GM21447 (cell line): ENCODE data around the gene MGAT5.
"Not testable (repeated sequence)": the region's sequence is repeated elsewhere in the genome, so short reads cannot be mapped to it uniquely, and the experiment has no call there.

Experiments
- ATAC-seq: cut with Tn5 transposase; IDR thresholded peaks from one replicate; pipeline ENCODE4 v1.9.1; 2021; ENCODE audit not compliant: unreplicated experiment

MGAT5 gene

DNA sequence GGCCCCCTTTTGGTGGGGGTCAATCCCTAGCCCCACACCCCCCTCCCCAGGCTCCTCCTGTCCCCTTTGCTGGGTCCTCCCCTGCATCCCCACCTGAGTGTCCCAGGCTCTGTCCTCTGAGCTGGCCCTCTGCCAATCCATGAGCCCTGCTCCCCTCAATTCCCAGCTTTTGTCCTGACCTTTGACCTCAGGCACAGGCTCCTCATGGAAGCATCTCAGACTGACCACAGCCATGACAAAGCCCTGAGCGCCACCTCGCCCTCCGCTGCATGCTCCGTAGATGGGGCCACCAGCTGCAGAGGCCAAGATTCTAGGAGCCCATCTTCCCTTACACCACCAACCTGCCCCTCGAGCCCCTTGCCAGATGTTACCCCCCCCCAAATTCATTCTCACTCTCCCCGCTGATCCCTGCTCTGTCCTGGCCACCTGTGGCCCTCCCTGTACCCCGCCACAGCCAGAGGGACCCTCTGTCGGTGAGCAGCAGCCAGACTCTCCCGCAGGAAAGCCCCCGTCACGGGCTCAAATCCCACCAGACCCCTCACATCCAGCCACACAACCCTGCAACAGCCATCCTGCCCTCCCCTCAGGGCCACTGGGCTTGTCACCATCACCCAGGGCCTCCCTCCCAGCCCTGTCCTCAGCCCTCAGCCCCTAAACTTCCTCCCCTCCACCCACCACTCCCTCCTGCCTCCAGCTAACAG lies 206.0 kb downstream of the MGAT5 start:
- no peak for ATAC-seq

DNA sequence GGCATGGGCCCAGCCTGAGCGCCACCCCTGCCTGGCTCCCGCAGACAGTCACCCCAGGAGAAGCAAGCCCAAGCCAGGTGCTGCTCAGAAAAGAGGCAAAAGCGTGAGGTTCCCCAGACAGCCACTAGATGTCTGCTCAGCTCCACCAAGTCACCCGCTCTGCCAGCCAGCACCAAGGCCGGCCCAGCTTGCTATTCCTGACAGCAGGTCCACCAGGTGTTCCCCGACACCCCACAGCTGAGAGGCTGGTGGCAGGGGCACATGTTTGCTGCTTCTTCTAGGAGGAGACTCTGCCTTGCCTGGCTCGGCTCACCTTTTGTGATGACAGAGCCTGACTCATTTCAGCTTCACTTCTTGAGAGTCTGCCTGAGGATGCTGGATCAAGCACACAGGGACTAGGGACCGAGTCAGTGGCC lies 206.7 kb downstream of the MGAT5 start:
- peak; percentile 79 for ATAC-seq

DNA sequence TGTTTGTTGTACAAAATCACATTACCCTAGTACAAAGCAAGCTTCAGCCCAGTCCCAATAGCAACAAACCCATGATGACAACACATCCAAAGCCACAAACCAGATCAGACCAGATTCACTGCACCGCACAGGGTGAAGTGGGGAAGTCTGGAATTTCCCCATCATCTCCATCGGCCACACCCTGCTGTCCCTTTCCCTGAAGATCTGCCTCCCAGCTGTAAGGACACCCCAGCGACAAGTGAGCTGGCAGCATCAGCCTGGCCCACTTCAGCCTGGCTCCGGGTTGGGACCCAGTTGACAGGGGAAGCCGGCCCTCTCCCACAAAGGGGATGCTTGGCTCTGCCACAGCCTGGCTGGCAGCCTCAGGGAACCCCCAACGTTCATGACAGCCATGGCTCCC lies 207.6 kb downstream of the MGAT5 start:
- no peak for ATAC-seq

DNA sequence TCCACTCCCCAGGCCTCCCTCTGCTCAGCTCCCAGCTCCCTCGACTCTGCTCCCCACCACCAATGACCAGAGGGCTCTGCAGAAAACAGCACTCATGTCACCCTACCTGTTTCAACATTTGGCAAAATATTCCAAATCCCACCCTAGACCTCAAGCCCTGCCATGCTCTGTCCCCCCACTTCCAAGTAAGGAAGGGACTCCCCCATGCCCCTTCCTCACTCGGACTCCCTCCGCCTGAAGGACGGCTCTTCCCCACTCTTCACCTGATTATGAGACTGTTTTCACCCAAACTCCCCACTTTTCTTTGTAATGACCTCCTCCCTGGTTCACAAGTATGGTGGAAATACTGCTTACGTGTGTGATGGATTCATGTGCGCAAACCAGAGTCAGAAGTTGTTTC lies 208.4 kb downstream of the MGAT5 start:
- no peak for ATAC-seq

DNA sequence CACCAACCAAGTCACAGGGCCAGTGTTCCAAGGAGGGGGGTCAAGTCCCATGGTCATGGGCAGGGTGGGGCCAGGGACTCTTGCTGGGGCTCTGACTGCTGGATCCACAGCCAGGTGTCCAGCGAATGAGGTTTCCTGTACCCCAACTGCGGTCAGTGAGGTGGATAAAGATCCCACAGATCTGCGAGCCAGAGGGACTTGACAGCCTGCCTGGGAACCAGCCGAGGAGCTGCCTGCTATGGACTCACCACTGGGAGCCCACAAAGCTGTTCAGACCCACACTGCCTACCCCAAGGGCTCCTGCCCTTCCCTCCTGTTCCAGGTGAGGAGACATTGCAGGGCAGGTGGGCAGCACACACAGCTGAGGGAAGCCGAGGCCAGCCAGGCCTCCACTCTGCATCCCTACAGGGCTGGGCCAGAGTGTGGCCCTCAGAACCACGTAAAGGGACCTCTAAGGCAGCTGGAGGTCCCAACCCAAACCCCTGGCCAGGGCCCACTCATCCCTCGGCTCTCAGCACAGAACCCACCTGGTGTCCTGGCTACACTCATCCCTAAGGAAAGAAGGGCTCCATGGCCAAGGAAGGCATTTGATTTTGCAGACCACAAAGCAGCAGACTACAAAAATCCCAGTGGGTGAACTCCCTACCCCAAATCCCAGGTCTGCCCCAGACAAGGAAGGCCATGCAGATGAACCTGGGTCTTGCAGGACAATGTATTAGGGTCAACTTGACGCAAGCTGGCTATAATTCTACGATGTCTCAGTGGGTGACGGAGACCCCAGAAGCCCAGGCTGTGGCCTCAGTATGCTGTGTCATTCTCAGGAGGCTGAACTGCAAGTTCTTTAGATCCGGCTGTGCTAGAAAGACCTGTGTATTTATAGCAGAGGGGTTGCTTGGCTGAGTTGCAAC lies 209.2 kb downstream of the MGAT5 start:
- ATAC-seq: no peak

DNA sequence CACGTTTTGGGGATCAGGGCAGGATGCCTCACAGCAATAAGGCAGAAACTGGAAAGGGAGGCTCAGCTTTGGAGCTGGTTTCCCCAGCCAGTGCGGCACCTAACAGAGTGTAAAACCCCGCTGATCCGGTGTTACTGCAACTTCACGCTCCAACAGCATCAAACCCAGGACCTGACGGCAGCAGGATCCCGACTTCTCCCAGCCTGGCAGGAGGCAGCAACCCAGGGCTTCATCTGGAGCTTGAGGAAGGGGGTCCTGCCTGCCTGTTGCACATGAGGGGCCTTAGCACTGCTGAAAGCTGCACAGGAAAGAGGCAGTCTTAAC lies 209.8 kb downstream of the MGAT5 start:
- ATAC-seq: no peak

DNA sequence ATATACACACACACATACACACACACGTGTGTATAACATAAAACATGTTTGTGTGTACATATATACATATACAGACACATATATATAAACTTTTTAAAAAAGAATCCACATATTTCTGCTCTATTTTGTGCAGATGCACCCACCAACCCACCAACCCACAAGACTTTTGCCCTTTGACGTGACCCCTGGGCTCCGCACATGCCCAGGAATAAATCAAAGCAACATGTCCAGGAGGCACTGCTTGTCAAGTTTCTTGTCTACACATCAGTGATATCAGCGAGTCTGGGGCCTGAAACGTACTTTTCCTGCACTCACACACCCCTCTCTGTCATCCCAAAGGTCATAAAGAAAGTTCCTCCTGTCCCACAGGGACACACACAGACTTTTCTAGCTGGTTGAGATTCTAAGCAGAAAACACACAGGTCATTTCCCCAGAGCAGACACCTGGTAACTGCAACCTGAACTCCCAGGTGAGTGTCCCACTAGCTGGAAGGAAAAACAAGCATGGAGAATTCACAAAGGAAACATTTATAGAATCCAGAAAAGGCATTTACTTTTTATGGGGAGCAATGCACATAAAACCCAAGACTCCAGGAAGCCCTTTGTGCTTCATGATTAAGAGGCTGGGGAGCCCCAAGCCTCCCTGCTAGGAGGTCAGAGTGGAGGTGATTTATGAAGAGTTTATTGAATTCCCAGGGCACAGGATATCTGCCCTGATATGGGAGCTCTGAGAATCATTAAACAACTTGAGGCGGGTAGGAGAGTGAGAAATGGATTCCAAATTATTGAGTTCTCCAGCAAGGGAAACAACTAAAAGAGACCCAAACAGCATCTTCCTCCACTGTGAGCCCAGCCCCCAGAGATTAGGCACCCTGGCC lies 211.6 kb downstream of the MGAT5 start:
- no peak for ATAC-seq

DNA sequence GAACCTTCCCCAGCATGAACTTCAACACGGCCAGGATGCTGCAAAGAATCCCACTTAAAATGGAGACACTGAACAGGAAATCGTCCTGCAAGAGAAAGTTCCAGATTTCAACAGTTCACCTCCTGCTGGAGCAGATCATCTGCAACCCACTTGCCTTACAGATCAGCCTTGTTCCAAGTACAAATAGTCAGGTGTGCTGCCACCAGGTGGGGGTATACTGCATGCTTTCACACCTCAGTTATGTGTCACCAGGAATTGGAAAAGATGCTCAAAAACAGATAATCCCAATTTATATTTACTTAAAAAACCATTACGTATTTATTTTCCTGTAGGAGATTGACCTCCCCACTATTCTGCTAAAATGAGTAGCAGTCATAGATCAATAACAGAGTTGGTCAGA lies 212.3 kb downstream of the MGAT5 start:
- no peak for ATAC-seq

DNA sequence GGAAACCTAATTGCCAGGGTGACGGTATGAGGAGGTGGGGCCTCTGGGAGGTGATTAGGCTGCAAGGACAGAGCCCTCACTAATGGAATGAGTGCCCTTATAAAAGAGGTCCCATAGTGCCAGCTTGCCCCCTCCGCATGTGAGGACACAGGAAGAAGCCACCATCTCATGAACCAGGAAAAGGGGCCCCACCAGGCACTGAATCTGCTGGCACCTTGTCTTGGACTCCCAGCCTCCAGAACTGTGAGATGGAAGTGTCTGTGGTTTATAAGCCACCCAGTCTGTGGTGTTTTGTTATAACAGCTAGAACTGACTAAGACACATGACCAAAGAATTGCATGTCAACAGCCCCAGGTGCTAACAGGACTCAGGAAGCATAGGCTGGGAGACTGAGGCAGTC lies 214.3 kb downstream of the MGAT5 start:
- no peak for ATAC-seq

DNA sequence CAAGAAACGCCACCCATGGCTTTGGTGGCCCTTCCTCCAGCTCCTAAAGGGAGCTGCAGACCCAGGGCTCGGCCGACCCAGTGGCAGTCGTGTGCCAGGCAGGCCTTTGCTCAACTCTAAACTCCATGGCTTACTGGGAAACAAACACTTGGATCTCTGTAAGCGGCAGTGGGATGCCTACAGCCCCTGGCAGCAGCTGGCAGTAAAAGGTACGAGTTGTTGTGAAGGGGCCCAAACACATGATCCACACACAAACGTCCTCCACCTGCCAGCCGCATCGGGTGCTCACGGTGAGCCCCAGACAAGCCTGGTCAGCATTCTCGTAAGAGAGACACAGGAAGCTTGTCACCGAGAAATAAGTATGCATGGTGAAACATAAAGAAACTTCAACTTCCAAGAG lies 214.9 kb downstream of the MGAT5 start:
- ATAC-seq: no peak

DNA sequence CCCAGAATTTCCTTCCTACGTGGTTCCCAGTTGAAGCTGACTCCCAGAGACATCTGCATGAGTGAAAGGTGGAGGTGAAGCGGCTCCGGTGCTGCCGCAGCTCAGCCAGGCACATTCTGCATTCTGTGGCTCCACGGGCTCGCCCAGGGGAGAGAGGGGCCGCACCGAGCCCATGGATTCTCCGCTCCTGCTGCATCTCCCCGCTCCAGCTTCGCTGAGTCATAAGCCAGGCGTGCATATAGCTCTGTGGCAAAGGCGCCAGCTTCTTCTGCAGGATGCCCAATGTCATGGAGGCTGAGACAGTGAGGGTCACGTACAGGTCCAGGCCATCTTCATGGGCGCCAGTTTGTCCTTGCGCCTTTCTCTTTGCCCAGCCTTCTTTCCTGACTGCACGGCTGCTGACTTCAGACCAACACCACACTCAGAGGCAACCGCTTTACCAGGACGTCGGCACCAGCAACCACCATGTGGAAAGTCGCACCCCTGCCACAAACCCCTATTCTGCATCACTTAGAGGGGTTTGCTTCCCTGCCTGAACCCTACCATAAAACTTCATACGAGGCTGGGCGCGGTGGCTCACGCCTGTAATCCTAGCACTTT lies 215.7 kb downstream of the MGAT5 start:
- no peak for ATAC-seq

DNA sequence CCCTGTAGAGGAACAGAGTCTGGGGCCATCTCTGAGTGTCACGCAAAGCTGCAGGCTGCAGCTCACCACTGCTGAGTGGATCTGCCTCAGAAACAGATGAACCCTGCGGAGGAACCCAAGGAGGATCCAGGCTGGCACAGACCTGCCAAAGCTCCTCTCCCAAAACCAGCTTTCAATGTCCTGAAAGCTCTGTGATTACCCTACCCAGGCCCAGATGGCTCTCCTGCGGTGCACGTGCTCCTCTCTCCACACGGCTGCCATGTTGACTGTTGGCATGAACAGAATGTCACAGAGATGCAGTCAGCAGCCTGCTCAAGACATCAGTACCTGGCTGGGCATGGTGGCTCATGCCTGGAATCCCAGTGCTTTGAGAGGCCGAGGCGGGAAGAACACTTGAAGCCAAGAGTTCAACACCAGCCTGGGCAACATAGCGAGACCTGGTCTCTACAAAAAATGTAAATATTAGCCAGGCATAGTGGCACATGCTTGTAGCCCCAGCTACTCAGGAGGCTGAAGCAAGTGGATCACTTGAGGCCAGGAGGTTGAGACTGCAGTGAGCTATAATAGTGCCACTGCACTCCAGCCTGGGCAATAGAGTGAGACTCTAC lies 216.8 kb downstream of the MGAT5 start:
- no peak for ATAC-seq

DNA sequence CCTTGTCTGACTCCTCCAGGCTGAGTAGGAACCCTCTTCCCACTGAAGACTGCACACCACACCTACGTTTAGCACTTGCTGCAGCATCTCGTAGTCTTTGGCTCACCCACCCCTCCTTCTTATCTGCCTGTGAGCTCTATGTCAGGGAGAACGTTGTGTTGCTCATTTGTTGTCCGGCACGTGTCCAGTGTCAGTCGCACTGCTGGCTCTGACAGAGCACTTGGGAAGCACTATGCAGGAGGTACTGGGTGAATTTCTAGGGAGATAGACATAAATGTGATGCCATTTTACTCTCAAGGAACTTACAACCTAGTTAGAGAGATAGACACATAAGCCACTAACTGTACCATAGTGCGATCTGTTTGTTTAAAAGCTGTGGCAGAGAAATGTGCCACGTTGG lies 223.1 kb downstream of the MGAT5 start:
- ATAC-seq: not testable (repeated sequence)

DNA sequence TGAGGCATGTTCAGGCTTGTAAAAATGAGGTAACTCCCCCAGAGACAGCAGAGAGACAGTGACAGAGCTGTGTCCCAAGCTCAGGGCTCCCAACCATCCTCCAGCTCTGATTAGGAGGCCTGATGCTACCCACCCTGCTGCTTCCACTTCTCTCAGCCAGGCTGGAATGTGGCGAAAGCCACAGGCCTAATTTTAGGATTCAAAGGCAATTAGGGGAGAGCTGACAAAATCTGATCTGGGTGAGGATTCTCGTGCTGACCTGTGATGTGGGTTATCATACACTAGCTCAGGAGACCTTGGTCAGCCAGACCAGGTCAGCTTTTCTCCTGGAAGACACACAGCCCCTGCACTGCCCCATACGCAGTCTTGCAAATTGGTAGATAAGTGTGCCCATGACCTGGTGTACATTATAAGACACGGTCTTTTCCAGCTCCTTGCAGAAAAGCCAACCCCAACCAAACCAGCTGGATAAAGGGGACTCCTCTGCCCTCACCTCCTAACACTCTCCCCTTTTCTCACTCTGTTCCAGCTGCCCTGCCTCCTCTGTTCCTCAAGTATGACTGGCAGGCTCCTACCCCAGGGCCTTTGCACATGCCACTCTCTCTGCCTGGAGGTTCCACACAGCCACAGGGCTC lies 225.9 kb downstream of the MGAT5 start:
- ATAC-seq: no peak

DNA sequence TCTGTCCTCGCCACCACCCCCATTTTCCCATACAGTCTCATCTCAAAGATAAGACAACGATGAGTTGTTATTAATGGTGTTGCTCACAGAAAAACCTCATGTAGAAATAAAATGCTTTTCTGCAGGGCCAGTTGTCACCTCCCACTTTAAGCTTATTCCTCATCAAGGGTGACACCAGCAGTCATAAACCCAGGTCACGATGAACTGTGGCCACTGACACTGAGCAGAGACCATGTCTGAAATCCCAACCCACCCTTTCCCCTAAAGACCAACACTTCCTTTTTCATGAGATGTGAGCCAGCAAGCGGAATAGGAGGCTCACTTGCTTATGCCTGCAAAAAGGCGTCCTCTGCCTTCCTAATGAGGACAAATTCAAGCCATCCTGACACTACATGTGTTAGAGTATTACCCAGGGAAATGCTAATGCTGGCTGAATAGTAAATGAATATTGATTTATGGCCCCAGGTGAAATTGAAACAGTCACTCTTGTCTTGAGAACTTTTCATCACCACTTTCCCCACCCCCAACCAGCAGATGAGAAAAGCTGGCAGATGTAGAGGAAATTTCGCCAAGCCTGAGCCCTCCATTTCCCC lies 228.4 kb downstream of the MGAT5 start:
- ATAC-seq: no peak

DNA sequence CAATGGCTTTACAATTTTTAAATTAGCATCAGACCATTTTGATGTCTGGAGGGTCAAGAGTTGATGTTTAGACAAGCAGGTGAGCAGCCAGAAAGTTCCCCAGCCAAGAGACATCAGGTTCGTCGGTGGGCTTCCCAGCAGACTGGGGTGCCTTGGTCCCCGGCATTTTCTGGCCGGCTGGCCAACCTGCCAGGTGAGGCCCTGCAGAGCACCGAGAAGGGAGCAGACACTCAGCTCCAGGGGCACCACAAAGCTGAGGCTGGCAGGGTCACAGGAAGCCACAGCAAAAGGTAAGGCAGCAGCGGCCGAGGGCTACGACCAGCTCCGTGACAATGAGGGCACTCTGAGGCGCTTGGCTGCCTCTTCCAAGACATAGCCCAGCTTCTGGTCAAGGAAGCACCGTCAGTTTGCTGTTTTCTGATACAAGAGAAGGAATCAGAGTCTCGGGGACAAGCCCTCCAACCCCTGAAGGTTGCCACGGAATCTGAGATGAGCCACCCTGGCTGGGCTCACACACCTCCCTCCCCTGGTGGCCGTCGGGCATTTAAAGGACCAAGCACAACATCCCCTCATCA lies 229.0 kb downstream of the MGAT5 start:
- ATAC-seq: no peak

DNA sequence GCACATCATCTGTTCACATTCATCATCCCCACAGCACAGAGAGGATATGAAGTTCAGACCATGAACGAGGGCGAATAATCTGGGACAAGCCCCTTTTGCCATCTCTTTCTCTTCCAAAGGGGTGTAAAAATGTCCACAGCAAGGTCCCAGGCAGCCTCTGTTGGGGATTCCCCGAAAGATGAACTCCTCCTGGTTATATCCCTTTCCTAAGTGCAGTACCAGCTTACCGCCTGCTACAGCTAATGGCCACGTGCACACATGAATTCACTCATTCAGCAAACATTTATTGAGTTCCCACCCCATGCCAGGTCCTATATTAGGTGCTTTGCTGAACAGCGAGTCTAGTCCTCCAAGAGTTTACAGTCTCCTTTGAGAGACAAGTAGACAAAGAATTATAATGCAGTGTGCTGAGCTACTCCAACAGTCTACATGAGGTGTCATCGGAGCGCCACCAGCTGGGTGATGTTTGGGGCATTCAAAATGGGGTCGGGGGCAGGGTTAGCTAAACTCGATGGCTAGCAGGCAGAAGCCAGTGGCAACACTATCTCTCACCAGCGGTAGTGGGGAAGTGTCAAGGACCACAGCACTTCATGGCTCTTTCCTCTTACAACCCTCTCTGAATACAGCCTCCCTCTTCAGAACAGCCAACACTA lies 236.0 kb downstream of the MGAT5 start:
- ATAC-seq: no peak

DNA sequence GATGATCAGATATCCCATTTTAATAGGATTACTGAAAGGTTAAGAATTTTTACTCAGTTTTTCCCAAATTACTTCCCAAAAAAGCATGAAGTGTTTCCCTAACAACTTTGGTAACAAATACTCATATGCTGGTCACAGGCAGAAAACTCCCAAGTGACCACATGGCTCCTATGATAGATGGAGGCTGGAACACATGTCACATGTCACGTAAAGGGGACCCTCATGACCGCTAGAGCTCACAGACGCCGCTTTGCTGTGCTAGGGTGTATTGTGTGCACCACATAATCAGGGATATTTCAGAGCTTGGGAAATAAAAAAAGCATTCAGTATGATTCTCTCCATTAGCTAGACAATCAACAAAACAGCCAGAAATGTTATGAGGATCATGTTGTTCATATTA lies 236.7 kb downstream of the MGAT5 start:
- ATAC-seq: no peak

DNA sequence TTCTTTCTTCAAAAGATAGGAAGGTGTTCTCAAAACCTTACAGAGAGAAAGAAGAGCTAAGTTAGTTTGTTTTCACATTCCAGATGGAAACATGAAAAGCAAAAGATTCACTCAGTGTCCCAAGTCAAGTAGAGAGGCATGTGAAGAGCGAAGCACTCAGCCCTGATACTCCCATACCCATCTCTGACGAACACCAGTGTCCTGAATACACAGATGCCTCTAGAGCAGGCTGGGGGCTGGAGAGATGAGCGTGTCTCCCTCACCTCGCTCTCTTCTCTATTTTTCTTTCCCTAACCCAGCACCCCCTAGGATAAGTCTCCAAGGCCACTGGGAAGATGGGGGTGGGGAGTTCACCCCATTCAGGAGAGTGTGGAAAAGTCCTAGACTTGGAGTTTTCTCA lies 237.2 kb downstream of the MGAT5 start:
- no peak for ATAC-seq
